ENCODE data around the gene SNORC.
A peak's percentile ranks its signal among the peaks of the same experiment; 100 is the strongest.

SNORC gene

GRCh38 chr2:232869138-232870017, 686 bp upstream of the SNORC start:
- Histone ChIP-seq H3K4me3 (ENCODE audit: low read depth, low read length) (no peak overlapping the region), H3K9me3 (ENCODE audit: severe bottlenecking) (no peaks in the 10 kb centered on the region), H3K27ac (no peak overlapping the region), H3K36me3 (no peaks in the 10 kb centered on the region), H3K27me3 (ENCODE audit: insufficient read depth, low read depth, severe bottlenecking) (no peaks in the 10 kb centered on the region)
- peak; percentile 20; the same call in 1 of the 2 replicates for TF ChIP-seq CTCF (IDR thresholded peaks at IDR 0.05; ENCODE audit: low read depth, low read length)
- no peak for DNase-seq

GRCh38 chr2:232870766-232871371, 805 bp downstream of the SNORC start:
- no peak for DNase-seq
- no peak overlapping the region for H3K4me3 ChIP-seq (ENCODE audit: low read depth, low read length)
- TF ChIP-seq CTCF (IDR thresholded peaks at IDR 0.05; ENCODE audit: low read depth, low read length), result no peak
- H3K27me3 ChIP-seq (ENCODE audit: insufficient read depth, low read depth, severe bottlenecking), result no peaks in the 10 kb centered on the region
- no peaks in the 10 kb centered on the region for H3K36me3 ChIP-seq
- H3K27ac ChIP-seq, result no peak overlapping the region
- H3K9me3 ChIP-seq (ENCODE audit: severe bottlenecking), result no peaks in the 10 kb centered on the region

GRCh38 chr2:232871418-232871834, 1.4 kb downstream of the SNORC start:
- H3K27ac ChIP-seq, result no peak overlapping the region
- no peak overlapping the region for H3K4me3 ChIP-seq (ENCODE audit: low read depth, low read length)
- no peak for TF ChIP-seq CTCF (IDR thresholded peaks at IDR 0.05; ENCODE audit: low read depth, low read length)
- DNase-seq, result no peak
- no peaks in the 10 kb centered on the region for H3K36me3 ChIP-seq
- H3K9me3 ChIP-seq (ENCODE audit: severe bottlenecking), result no peaks in the 10 kb centered on the region
- H3K27me3 ChIP-seq (ENCODE audit: insufficient read depth, low read depth, severe bottlenecking), result no peaks in the 10 kb centered on the region

- TF ChIP-seq CTCF (IDR thresholded peaks at IDR 0.05; ENCODE audit: low read depth, low read length), result no peak
Measured at GRCh38 chr2:232871835-232872736, 2.0 kb downstream of the SNORC start.

GRCh38 chr2:232872826-232873225, 2.8 kb downstream of the SNORC start:
- no peak for TF ChIP-seq CTCF (IDR thresholded peaks at IDR 0.05; ENCODE audit: low read depth, low read length)
- Histone ChIP-seq H3K27ac (no peak overlapping the region), H3K36me3 (no peaks in the 10 kb centered on the region), H3K27me3 (ENCODE audit: insufficient read depth, low read depth, severe bottlenecking) (no peaks in the 10 kb centered on the region), H3K9me3 (ENCODE audit: severe bottlenecking) (no peaks in the 10 kb centered on the region), H3K4me3 (ENCODE audit: low read depth, low read length) (no peak overlapping the region)
- no peak for DNase-seq

More at GRCh38 chr2:232871835-232872736, 2.0 kb downstream of the SNORC start:
- Histone ChIP-seq H3K27me3 (ENCODE audit: insufficient read depth, low read depth, severe bottlenecking) (no peaks in the 10 kb centered on the region), H3K4me3 (ENCODE audit: low read depth, low read length) (no peak overlapping the region), H3K9me3 (ENCODE audit: severe bottlenecking) (no peaks in the 10 kb centered on the region), H3K36me3 (no peaks in the 10 kb centered on the region), H3K27ac (no peak overlapping the region)
- no peak for DNase-seq
